MCF 10A (cell line): Measurements from ENCODE around the gene HOXB5. TPM values are rescaled to one million over a fixed set of nuclear protein-coding genes. Genes with fewer than 3 reads are reported as not detected.

Experiments used
- BruUV-seq: library from RNA; stranded (reverse); fragments of 400-500 nt; replicated peaks from 2 replicates; lab custom pipeline; 2021; lab: Mats Ljungman, UMichigan
- CTCF ChIA-PET: fragments of 300-600 bp; sonication (Branson Sonifier 250); formaldehyde crosslinking; extraction: SDS; loops from one replicate; lab custom pipeline; 2021; ENCODE audit warnings: antibody characterized with exemption, inconsistent platforms; lab: Yijun Ruan, JAX
- POLR2A ChIA-PET: fragments of 300-600, 350-650 bp; sonication (Branson Sonifier 250); formaldehyde crosslinking; extraction: SDS; loops from one replicate; lab custom pipeline; 2020; ENCODE audit warnings: antibody characterized with exemption, inconsistent platforms; lab: Yijun Ruan, JAX
- DNase-seq: peaks from one replicate; pipeline ENCODE4 v3.0.0-alpha.2; 2018; ENCODE audit not compliant: unreplicated experiment
- H3K27ac Mint-ChIP-seq: one replicate; pipeline ENCODE4 v1.8.0; 2022; ENCODE audit warnings: mild to moderate bottlenecking, low read depth, mixed read lengths; ENCODE audit not compliant: unreplicated experiment
- H3K27me3 Mint-ChIP-seq: one replicate; pipeline ENCODE4 v1.8.0; 2022; ENCODE audit warnings: mixed read lengths; ENCODE audit not compliant: insufficient read depth, unreplicated experiment
- H3K36me3 Mint-ChIP-seq: one replicate; pipeline ENCODE4 v1.8.0; 2022; ENCODE audit warnings: mild to moderate bottlenecking, moderate library complexity, mixed read lengths; ENCODE audit not compliant: insufficient read depth, unreplicated experiment
- H3K4me1 Mint-ChIP-seq: one replicate; pipeline ENCODE4 v1.8.0; 2022; ENCODE audit warnings: mixed read lengths; ENCODE audit not compliant: insufficient read depth, unreplicated experiment
- H3K4me3 Mint-ChIP-seq: one replicate; pipeline ENCODE4 v1.8.0; 2022; ENCODE audit warnings: mild to moderate bottlenecking, moderate library complexity, mixed read lengths; ENCODE audit not compliant: unreplicated experiment
- H3K9me3 Mint-ChIP-seq: one replicate; pipeline ENCODE4 v1.8.0; 2022; ENCODE audit warnings: mixed read lengths; ENCODE audit not compliant: unreplicated experiment
- CTCF ChIP-seq: fragments of 200-600 bp; IDR thresholded peaks from one replicate; pipeline ENCODE4 v1.8.0; 2022; ENCODE audit warnings: antibody characterized with exemption, mild to moderate bottlenecking; ENCODE audit not compliant: unreplicated experiment
- intact Hi-C: fragments of 100-400 bp; cut with micrococcal nuclease; formaldehyde crosslinking; loops from 2 replicates; pipeline ENCODE4 v1.14.1; 2022
- total RNA-seq: library from RNA; stranded (reverse); gene quantifications from 2 replicates; pipeline ENCODE4 v1.2.3, GENCODE V29; 2022

The HOXB5 gene
- total RNA-seq, 1 experiment from 2014 or later: not detected

DNA sequence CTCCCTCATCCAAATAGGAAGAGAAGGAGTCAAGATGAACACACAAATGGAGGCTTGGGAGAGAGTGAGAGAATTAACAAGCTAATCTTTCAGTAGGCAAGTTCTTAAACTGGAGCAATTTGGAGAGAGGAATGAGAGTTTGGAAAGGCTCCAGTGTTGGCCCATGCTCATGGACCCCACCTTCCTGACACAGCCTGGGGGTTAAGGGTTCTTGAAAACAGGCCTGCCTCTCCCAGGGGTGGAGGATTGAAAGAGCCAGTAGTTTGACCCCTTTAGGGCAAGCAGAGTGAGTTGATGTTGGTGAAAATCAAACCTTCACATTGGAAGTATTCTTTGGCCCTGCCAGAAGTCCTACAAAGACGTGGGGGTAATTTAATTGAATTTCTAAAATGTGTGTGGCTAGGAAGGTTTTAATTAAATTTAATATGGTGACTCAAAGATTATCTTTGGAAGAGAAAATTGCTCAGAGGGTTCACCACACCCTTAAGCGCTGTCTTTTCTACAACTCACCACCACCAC, 9.3 kb downstream of the HOXB5 start:
- no peak for TF ChIP-seq CTCF
- no peak for DNase-seq
- Mint-ChIP-seq H3K27ac (no peak overlapping the region), H3K36me3 (no peaks in the 10 kb centered on the region), H3K9me3 (no peaks in the 10 kb centered on the region), H3K27me3 (peaks cover 37% of the 10 kb centered on the region), H3K4me3 (peak overlapping the region; percentile 89), H3K4me1 (peaks cover 14% of the 10 kb centered on the region)
- CTCF ChIA-PET: interaction anchor here (0.6 to 0.8 kb wide), 5 partner anchors 28 to 1089 kb away, joined by 3 to 5 read pairs (median 3); no protein-coding TSS in a partner anchor
- intact Hi-C loops: no loop called here
- BruUV-seq: no TSS peak
- POLR2A ChIA-PET: no interaction called here

- Mint-ChIP-seq H3K36me3 (no peaks in the 10 kb centered on the region), H3K9me3 (no peaks in the 10 kb centered on the region), H3K27ac (no peak overlapping the region), H3K4me1 (peaks cover 14% of the 10 kb centered on the region), H3K27me3 (peaks cover 37% of the 10 kb centered on the region), H3K4me3 (peak overlapping the region; percentile 89)
- TF ChIP-seq CTCF: no peak
- no TSS peak for BruUV-seq
- CTCF ChIA-PET: interaction anchor here (0.6 to 1.0 kb wide), 7 partner anchors 27 to 1089 kb away, joined by 3 to 5 read pairs (median 3); no protein-coding TSS in a partner anchor
- POLR2A ChIA-PET: no interaction called here
- intact Hi-C loops: no loop called here
- DNase-seq: no peak
Measured at GRCh38 chr17:48583708-48584222, 9.8 kb downstream of the HOXB5 start.

DNA sequence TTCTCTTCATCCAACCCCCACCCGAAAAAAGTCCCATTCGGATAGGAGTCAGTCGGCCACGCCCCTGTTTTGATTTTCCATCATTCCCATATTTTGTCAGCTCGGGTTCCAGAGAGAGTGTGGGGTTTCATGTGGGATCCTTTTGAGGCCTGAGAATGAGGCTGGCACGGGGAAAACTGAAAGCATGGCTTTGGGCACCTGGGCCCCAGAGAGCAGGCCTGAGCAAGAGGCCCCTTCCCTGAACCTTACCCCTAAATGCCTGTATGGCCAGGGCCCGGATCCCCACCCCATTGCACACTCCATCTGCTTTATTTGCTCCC, 10.9 kb downstream of the HOXB5 start:
- H3K9me3 Mint-ChIP-seq: no peaks in the 10 kb centered on the region
- no TSS peak for BruUV-seq
- no peak overlapping the region for H3K27ac Mint-ChIP-seq
- peaks cover 14% of the 10 kb centered on the region for H3K4me1 Mint-ChIP-seq
- DNase-seq: no peak
- H3K27me3 Mint-ChIP-seq: peaks cover 33% of the 10 kb centered on the region
- H3K36me3 Mint-ChIP-seq: no peaks in the 10 kb centered on the region
- CTCF ChIA-PET: interaction anchor here (0.5 to 1.4 kb wide), 9 partner anchors 15 to 424 kb away, joined by 3 to 6 read pairs (median 3); no protein-coding TSS in a partner anchor
- POLR2A ChIA-PET: no interaction called here
- no peak for TF ChIP-seq CTCF
- no peak overlapping the region for H3K4me3 Mint-ChIP-seq
- intact Hi-C loops: no loop called here

DNA sequence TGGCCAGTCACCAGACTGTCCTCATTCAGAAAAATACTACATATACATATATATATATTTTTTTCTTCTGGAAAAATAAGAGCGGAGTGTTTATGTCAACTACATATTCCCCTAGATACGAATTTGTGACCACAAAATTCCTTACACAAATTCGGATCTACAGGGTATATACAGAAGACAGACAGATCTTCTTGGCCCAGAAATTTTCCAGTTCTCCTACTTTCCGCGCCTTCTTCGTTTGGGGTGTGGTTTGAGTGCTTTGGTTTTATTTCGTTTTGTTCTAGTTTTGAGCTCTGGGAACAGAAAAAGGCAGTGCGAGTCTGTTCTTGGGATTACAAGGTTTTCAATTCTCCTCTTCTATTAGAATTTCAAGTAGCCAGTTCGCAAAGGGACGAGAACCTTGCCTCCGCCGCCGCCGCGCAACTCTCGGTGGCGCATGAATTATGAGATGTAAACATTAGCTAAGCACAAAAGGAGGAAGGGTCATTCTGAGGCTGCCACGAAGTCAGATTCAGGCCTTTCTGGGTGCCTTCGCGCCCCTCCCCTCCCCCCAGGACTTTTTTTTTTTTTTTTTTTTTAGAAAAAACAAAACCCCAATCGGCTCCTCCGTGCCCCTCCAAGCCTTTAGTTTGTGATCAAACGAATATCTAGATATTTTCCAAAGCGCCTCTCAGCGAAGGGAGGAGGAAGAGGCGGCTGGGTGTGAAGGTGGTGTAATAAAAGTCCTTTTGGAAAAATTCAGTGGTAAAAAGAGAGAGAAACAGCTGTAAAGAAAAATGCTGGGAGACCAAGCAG, 13.6 kb downstream of the HOXB5 start:
- H3K27me3 Mint-ChIP-seq: peaks cover 22% of the 10 kb centered on the region
- no peak overlapping the region for H3K4me3 Mint-ChIP-seq
- BruUV-seq: no TSS peak
- no peak overlapping the region for H3K27ac Mint-ChIP-seq
- intact Hi-C loops: no loop called here
- peaks cover 9% of the 10 kb centered on the region for H3K4me1 Mint-ChIP-seq
- H3K36me3 Mint-ChIP-seq: no peaks in the 10 kb centered on the region
- DNase-seq: no peak
- H3K9me3 Mint-ChIP-seq: no peaks in the 10 kb centered on the region
- ChIA-PET POLR2A (no interaction called here), CTCF (interaction anchor here (0.6 to 0.7 kb wide), 2 partner anchors 9 to 243 kb away, joined by 3 to 4 read pairs; no protein-coding TSS in a partner anchor)
- TF ChIP-seq CTCF: no peak
